Endothelial cell of umbilical vein (primary cell): Measurements from ENCODE around the gene BCAS3. TPM values are rescaled to one million over a fixed set of nuclear protein-coding genes. Genes with fewer than 3 reads are reported as not detected.

Source experiments
- BruUV-seq: library from RNA; stranded (reverse); fragments of 400-500 nt; replicated peaks from 2 replicates; lab custom pipeline; 2021; lab: Mats Ljungman, UMichigan
- CTCF ChIA-PET: fragments of 300-600, 350-600 bp; sonication (Branson Sonifier 250); formaldehyde crosslinking; loops from one replicate; lab custom pipeline; 2021; ENCODE audit warnings: antibody characterized with exemption, inconsistent platforms; lab: Charles Lee
- POLR2A ChIA-PET: fragments of 300-600, 350-600 bp; sonication (Branson Sonifier 250); formaldehyde crosslinking; loops from one replicate; lab custom pipeline; 2021; ENCODE audit warnings: antibody characterized with exemption, inconsistent platforms; lab: Charles Lee
- DNase-seq: peaks from one replicate; pipeline ENCODE4 v3.0.0-alpha.2; 2011; ENCODE audit warnings: low read depth, low spot score
- FAIRE-seq: peaks from 2 replicates; lab custom pipeline; 2011; peaks lifted over from hg19 to GRCh38; lab: Jason Lieb, UNC
- H2AFZ ChIP-seq: 2 replicates; pipeline ENCODE4 v1.6.0; 2012; ENCODE audit warnings: low read depth, low read length, control low read depth, inconsistent platforms
- H3K27ac ChIP-seq: 2 replicates; pipeline ENCODE4 v1.5.1; 2011; ENCODE audit warnings: low read depth, mild to moderate bottlenecking, control low read depth, low read length, moderate library complexity; ENCODE audit not compliant: insufficient read depth
- H3K27me3 ChIP-seq, 2 experiments: 2 replicates each; pipeline versions ENCODE4 v1.6.0 to v1.6.1; 2011; ENCODE audit warnings: low read length in 2 of 2, mixed read lengths in 1 of 2; ENCODE audit not compliant: control insufficient read depth in 2 of 2, insufficient read depth in 2 of 2
- H3K36me3 ChIP-seq, 2 experiments: 2 replicates in 1 of 2; 3 replicates in 1 of 2; pipeline ENCODE4 v1.5.1; 2011; ENCODE audit warnings: low read length in 2 of 2, mild to moderate bottlenecking in 1 of 2, moderate library complexity in 1 of 2; ENCODE audit not compliant: control insufficient read depth in 2 of 2, insufficient read depth in 2 of 2; ENCODE audit errors: extremely low read depth in 1 of 2
- H3K4me1 ChIP-seq: 3 replicates; pipeline ENCODE4 v1.5.1; 2011; ENCODE audit warnings: mild to moderate bottlenecking, low read length; ENCODE audit not compliant: control insufficient read depth, insufficient read depth; ENCODE audit errors: extremely low read depth
- H3K4me2 ChIP-seq: 2 replicates; pipeline ENCODE4 v1.6.1; 2011; ENCODE audit warnings: low read length, control low read depth, mixed read lengths; ENCODE audit not compliant: insufficient read depth
- H3K4me3 ChIP-seq, 3 experiments: fragments of 200-600 bp in 1 of 3; sonication (generic), shearing (Covaris generic) in 1 of 3; replicated peaks in 1 of 3; 2 replicates each; pipeline ENCODE4 v1.5.1; 2011 to 2016; ENCODE audit warnings: control low read depth in 3 of 3, low read length in 3 of 3, mild to moderate bottlenecking in 2 of 3, inconsistent platforms in 1 of 3, low read depth in 1 of 3, moderate library complexity in 1 of 3; ENCODE audit not compliant: insufficient read depth in 1 of 3
- H3K79me2 ChIP-seq: 2 replicates; pipeline ENCODE4 v1.6.0; 2012; ENCODE audit warnings: low read length, inconsistent platforms; ENCODE audit not compliant: control insufficient read depth, insufficient read depth
- H3K9ac ChIP-seq: replicated peaks from 2 replicates; pipeline ENCODE3; 2011; ENCODE audit warnings: low read length, control low read depth; ENCODE audit not compliant: insufficient read depth; ENCODE audit errors: extremely low read depth
- H3K9me1 ChIP-seq: replicated peaks from 3 replicates; pipeline ENCODE4 v1.6.0; 2011; ENCODE audit warnings: mild to moderate bottlenecking, low read length; ENCODE audit not compliant: control insufficient read depth, insufficient read depth; ENCODE audit errors: extremely low read depth
- H3K9me3 ChIP-seq: replicated peaks from 2 replicates; pipeline ENCODE4 v1.5.1; 2012; ENCODE audit warnings: low read length, inconsistent platforms; ENCODE audit not compliant: control insufficient read depth, insufficient read depth
- H4K20me1 ChIP-seq: replicated peaks from 2 replicates; pipeline ENCODE3; 2011; ENCODE audit warnings: mild to moderate bottlenecking, low read length; ENCODE audit not compliant: control insufficient read depth, insufficient read depth; ENCODE audit errors: extremely low read depth
- EZH2 ChIP-seq: IDR thresholded peaks from 2 replicates; pipeline ENCODE4 v1.6.1; 2012; ENCODE audit warnings: borderline replicate concordance, low read depth, mild to moderate bottlenecking, moderate library complexity, low read length, inconsistent platforms; ENCODE audit not compliant: severe bottlenecking
- FOS ChIP-seq: IDR thresholded peaks from 2 replicates; pipeline ENCODE4 v1.6.1; 2011; ENCODE audit warnings: mild to moderate bottlenecking, low read length, moderate library complexity, borderline replicate concordance; ENCODE audit not compliant: insufficient read depth
- GATA2 ChIP-seq: IDR thresholded peaks from 2 replicates; pipeline ENCODE4 v1.7.0; 2011; ENCODE audit warnings: low read depth, mild to moderate bottlenecking, moderate library complexity, mixed read lengths, low read length; ENCODE audit not compliant: insufficient read length, insufficient read depth
- JUN ChIP-seq: IDR thresholded peaks from 2 replicates; pipeline ENCODE4 v1.6.1; 2011; ENCODE audit warnings: borderline replicate concordance, low read depth; ENCODE audit not compliant: insufficient read length, insufficient read depth
- MYC ChIP-seq: IDR thresholded peaks from one replicate; pipeline ENCODE4 v1.6.1; 2011; ENCODE audit warnings: mild to moderate bottlenecking, low read depth, low read length
- POLR2A ChIP-seq: IDR thresholded peaks from 2 replicates; pipeline ENCODE4 v1.6.1; 2012; ENCODE audit warnings: low read depth, mild to moderate bottlenecking, control low read depth, low read length
- POLR2AphosphoS5 ChIP-seq: IDR thresholded peaks from 2 replicates; pipeline ENCODE4 v1.6.1; 2012; ENCODE audit warnings: low read depth, mild to moderate bottlenecking, control low read depth, low read length, moderate library complexity; ENCODE audit not compliant: insufficient read depth
- dilution Hi-C: fragments of 300-500 bp; cut with MboI; formaldehyde crosslinking; loops from one replicate; pipeline ENCODE4 v1.15.0; 2019; ENCODE audit warnings: low sequenced_read_pairs; ENCODE audit not compliant: extremely low pct_ligation_motif_present
- intact Hi-C: fragments of 100-400 bp; cut with micrococcal nuclease; formaldehyde crosslinking; loops from one replicate; pipeline ENCODE4 v1.10.0; 2022
- polyA plus RNA-seq, 4 experiments: library from polyadenylated mRNA; depleted of rRNA in 3 of 4; stranded (reverse) in 3 of 4; unstranded in 1 of 4; fragments of >200 nt; gene quantifications; 2 replicates each; pipeline versions ENCODE4 v1.2.1 to v1.2.3, GENCODE V29; 2011 to 2012; ENCODE audit warnings: missing spikeins in 1 of 4
- total RNA-seq: library from RNA; stranded (reverse); gene quantifications from 2 replicates; pipeline ENCODE4 v1.2.3, GENCODE V29; 2021
- TF ChIP-seq, protein P1 (sequence below), 2 donors: IDR thresholded peaks; 1 replicate in 1 of 2; 2 replicates in 1 of 2; pipeline ENCODE4 v1.5.1; 2011; ENCODE audit warnings: low read length in 2 of 2, mild to moderate bottlenecking in 2 of 2, moderate library complexity in 2 of 2, control low read depth in 1 of 2, inconsistent platforms in 1 of 2, low read depth in 1 of 2; ENCODE audit not compliant: insufficient read depth in 1 of 2; ENCODE audit errors: extremely low read depth in 1 of 2
- TF ChIP-seq, protein P2 (sequence below): IDR thresholded peaks from 2 replicates; pipeline ENCODE4 v1.6.1; 2011; ENCODE audit not compliant: insufficient read depth, insufficient read length

BCAS3 gene
- total and polyA plus RNA-seq, 2 donors (not counting 3 experiments of a cell fraction or from before 2014, with no cell fraction given): 8.2 to 16.0 TPM

DNA sequence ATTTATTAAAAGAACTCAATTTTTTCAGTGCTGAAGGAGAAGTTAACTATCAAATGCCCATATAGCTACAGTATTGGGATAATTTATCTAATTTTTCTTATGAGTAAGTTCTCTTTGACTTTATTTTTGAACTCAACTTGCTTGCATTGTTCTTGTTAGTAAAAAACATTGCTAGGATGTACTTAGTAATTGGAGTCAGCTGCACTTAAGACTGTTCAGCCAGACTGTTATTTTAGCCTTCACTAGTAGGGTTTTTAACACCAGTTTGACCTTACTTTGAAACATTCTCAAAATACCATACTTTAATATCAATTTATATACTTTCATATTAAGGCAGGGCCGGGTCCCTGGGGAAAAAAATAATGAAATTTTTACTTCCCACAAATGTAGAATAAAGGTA lies 465.4 kb downstream of the BCAS3 start:
- Histone ChIP-seq H3K9me1 (no peaks in the 10 kb centered on the region), H3K27me3 (no peaks in the 10 kb centered on the region), H3K4me3 (no peak overlapping the region), H3K36me3 (no peaks in the 10 kb centered on the region), H3K27ac (no peak overlapping the region), H3K79me2 (no peaks in the 10 kb centered on the region), H2AFZ (no peak overlapping the region), H3K4me1 (no peaks in the 10 kb centered on the region), H3K4me2 (no peak overlapping the region), H3K9me3 (no peaks in the 10 kb centered on the region), H4K20me1 (no peaks in the 10 kb centered on the region), H3K9ac (no peak overlapping the region)
- TF ChIP-seq POLR2AphosphoS5: no peak
- TF ChIP-seq MYC: no peak
- no peak for TF ChIP-seq POLR2A
- TF ChIP-seq EZH2: no peak
- TF ChIP-seq JUN: no peak
- TF ChIP-seq, protein P1, sequence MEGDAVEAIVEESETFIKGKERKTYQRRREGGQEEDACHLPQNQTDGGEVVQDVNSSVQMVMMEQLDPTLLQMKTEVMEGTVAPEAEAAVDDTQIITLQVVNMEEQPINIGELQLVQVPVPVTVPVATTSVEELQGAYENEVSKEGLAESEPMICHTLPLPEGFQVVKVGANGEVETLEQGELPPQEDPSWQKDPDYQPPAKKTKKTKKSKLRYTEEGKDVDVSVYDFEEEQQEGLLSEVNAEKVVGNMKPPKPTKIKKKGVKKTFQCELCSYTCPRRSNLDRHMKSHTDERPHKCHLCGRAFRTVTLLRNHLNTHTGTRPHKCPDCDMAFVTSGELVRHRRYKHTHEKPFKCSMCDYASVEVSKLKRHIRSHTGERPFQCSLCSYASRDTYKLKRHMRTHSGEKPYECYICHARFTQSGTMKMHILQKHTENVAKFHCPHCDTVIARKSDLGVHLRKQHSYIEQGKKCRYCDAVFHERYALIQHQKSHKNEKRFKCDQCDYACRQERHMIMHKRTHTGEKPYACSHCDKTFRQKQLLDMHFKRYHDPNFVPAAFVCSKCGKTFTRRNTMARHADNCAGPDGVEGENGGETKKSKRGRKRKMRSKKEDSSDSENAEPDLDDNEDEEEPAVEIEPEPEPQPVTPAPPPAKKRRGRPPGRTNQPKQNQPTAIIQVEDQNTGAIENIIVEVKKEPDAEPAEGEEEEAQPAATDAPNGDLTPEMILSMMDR (IDR thresholded peaks at IDR 0.05; ENCODE audit: extremely low read depth in 1 of 2, insufficient read depth in 1 of 2, low read depth in 1 of 2, low read length in 2 of 2): no peak
- TF ChIP-seq GATA2: no peak
- TF ChIP-seq, protein P2, sequence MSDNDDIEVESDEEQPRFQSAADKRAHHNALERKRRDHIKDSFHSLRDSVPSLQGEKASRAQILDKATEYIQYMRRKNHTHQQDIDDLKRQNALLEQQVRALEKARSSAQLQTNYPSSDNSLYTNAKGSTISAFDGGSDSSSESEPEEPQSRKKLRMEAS: no peak
- TF ChIP-seq FOS: no peak
- intact Hi-C loops (no loop called here), dilution Hi-C loops (no loop called here)
- CTCF ChIA-PET: no interaction called here
- DNase-seq (no peak), FAIRE-seq (no peak)
- no TSS peak for BruUV-seq
- POLR2A ChIA-PET: no interaction called here
